HG02798 (cell line): Measurements from ENCODE around the gene DNAH10.

Source experiments
- ATAC-seq: cut with Tn5 transposase; IDR thresholded peaks from one replicate; pipeline ENCODE4 v1.9.1; 2021; ENCODE audit warnings: mild to moderate bottlenecking; ENCODE audit not compliant: unreplicated experiment, poor library complexity

DNAH10 gene

DNA sequence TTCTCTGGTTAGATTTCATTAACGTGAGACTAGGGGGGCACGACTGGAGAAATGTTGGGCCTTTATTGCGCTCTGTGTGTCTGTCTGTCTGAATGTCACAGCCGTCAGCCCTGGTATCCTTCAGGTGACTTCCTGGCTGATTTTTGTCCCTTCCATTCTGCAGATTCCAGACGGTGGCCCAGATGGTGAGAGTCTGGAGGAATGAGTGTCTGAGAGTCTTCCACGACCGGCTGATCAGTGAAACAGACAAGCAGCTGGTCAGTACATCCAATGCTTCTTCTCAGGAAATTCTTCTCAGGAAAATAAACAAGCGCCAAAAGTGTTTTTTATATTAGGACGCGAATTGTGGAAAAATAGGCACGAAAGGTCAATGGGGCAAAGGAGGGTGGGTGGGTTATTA, 117.0 kb downstream of the DNAH10 start:
- no peak for ATAC-seq

GRCh38 chr12:123879691-123880090, 117.6 kb downstream of the DNAH10 start:
- ATAC-seq, result no peak

GRCh38 chr12:123882161-123882705, 120.1 kb downstream of the DNAH10 start:
- ATAC-seq, result no peak

DNA sequence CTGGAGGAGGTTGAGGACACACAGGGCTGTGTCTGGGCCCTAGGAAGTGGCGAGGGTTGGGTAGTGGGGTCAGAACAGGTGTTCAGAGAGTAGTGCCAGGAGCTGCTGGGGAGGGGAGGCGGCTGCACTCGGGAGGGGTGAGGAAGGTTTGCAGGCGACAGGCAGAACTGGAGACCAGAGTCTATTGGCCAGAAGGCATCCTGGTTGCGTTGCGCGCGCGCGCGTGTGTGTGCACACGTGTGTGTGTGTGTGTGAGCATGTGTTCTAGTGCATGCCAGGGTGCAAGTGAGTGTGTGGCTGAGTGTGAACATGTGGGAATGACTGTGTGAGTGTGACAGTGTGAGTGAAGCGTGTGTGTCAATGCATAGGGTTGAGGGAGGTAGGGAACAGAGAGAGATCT, 124.2 kb downstream of the DNAH10 start:
- ATAC-seq, result no peak

- no peak for ATAC-seq
Measured at GRCh38 chr12:123886931-123887582, 125.0 kb downstream of the DNAH10 start.

GRCh38 chr12:123888989-123889388, 126.9 kb downstream of the DNAH10 start:
- no peak for ATAC-seq

GRCh38 chr12:123889848-123890535, 127.9 kb downstream of the DNAH10 start:
- no peak for ATAC-seq

DNA sequence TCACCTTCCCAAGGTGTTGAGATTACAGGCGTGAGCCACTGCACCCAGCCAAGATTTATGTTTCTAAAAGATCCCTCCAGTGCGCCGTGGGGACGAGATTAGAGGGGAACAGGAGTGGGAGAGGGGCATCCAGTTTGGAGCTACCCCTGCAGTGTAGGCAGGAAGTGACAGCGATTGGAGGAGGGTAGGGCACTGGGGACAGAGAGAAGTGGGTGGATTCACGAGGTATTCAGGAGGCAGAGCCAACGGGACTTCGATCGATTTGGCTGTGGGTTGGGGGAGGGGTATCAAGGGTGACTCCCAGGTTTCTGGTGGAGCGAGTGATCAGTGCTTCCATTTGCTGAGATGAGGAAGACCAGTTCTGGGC, 128.4 kb downstream of the DNAH10 start:
- no peak for ATAC-seq

- no peak for ATAC-seq
Measured at GRCh38 chr12:123891011-123891410, 128.9 kb downstream of the DNAH10 start.

- no peak for ATAC-seq
Measured at GRCh38 chr12:123891516-123892179, 129.5 kb downstream of the DNAH10 start.

- no peak for ATAC-seq
Measured at GRCh38 chr12:123892180-123892559, 130.1 kb downstream of the DNAH10 start.

GRCh38 chr12:123892853-123893252, 130.8 kb downstream of the DNAH10 start:
- no peak for ATAC-seq

DNA sequence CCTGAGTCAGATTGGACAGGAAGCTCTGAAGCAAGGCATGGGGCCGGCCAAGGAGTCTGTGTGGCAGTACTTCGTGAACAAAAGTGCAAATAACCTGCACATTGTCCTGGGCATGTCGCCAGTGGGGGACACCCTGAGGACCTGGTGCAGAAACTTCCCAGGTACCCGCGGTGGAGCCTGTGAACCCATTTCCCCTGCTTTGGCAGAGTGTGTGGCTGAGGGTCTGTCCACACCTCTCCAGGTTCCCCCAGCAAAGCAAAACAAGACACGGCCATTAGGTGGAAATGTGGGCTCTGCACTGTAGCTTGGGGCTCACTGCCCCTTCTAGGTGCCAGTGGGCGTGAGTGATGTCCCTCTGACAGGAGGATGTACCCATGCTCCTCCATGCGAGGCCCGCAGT, 131.2 kb downstream of the DNAH10 start:
- ATAC-seq, result no peak

- no peak for ATAC-seq
Measured at GRCh38 chr12:123894823-123895345, 132.8 kb downstream of the DNAH10 start.

DNA sequence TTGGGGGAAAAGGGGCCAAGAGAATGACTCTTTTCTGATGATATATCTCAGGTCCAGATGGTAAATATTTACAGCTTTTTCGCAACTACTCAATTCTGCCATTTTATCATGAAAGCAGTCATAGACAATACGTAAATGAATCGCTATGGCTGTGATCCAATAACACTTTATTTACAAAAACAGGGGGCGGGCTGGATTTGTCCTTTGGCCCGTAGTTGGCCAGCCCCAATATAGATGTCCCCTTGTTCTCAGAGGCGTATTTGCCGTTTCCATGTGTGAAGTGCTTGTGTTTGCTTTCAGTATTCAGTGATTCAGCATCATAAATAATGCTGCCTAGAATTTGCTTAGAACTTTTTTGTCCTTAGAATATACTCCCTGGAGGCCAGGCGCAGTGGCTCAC, 133.3 kb downstream of the DNAH10 start:
- no peak for ATAC-seq

DNA sequence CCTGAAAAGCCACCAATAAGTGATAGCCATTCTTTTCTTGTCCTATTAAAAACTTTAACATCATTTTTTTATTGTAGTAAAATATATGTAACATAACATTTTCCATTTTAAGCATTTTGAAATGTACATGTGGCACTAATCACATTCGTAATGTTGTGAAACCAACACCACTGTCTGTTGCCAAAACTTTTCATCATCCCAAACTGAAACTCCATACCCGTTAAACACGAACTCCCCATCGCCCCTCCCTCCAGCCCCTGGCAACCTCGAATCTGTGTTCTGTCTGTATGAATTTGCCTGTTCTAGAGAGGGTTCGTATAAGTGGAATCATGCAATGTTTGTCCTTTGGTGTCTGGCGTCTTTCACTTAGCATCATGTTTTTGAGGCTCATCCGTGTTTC, 134.7 kb downstream of the DNAH10 start:
- no peak for ATAC-seq

GRCh38 chr12:123897221-123897620, 135.1 kb downstream of the DNAH10 start:
- no peak for ATAC-seq

GRCh38 chr12:123898673-123899072, 136.6 kb downstream of the DNAH10 start:
- ATAC-seq, result no peak

GRCh38 chr12:123899368-123899767, 137.3 kb downstream of the DNAH10 start:
- no peak for ATAC-seq

DNA sequence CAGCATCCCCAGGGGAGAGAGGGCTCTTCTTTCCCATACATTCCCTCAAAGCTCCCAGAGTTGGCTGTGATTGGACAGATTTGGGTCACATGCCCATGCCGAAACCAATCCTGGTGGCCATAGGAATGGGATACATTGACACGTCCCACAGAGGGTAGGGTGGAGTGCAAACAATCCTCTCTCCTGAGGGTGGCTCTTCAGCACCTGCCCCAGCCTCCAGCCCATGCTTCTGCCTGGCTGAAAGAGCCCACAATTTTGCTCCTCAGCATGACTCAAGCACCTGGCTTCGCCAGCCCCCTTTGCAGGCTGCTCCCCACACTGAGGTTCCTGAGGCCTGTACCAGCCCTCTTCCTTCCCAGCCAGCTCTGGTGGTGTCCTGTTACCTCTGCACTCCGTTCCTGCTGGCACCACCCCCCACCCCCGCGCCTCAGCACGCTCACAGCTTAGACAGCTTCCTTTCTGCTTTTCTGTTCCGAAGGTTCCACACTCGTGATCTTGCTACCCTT, 138.8 kb downstream of the DNAH10 start:
- ATAC-seq, result no peak

GRCh38 chr12:123902821-123903220, 140.7 kb downstream of the DNAH10 start:
- no peak for ATAC-seq
